GM21515 (cell line): ENCODE results near the gene MBTPS1.

Experiments used
- ATAC-seq: cut with Tn5 transposase; IDR thresholded peaks from one replicate; pipeline ENCODE4 v1.9.1; 2021; ENCODE audit not compliant: unreplicated experiment

MBTPS1 gene

GRCh38 chr16:84040226-84040822, 76.4 kb downstream of the MBTPS1 start:
- ATAC-seq, result no peak

- ATAC-seq, result no peak
These were observed 77.0 kb downstream of the MBTPS1 start for GRCh38 chr16:84039696-84040095.

- no peak for ATAC-seq
These were observed 78.3 kb downstream of the MBTPS1 start for GRCh38 chr16:84038469-84038868.

GRCh38 chr16:84036982-84037425, 79.7 kb downstream of the MBTPS1 start:
- no peak for ATAC-seq

GRCh38 chr16:84036131-84036530, 80.6 kb downstream of the MBTPS1 start:
- ATAC-seq, result no peak

GRCh38 chr16:84034516-84034915, 82.2 kb downstream of the MBTPS1 start:
- ATAC-seq, result no peak

- no peak for ATAC-seq
These were observed 83.2 kb downstream of the MBTPS1 start for GRCh38 chr16:84033251-84034195.

GRCh38 chr16:84032458-84033178, 84.1 kb downstream of the MBTPS1 start:
- no peak for ATAC-seq

GRCh38 chr16:84031556-84031955, 85.2 kb downstream of the MBTPS1 start:
- no peak for ATAC-seq

GRCh38 chr16:84029297-84030047, 87.3 kb downstream of the MBTPS1 start:
- no peak for ATAC-seq

GRCh38 chr16:84027625-84028024, 89.1 kb downstream of the MBTPS1 start:
- no peak for ATAC-seq

- ATAC-seq, result no peak
These were observed 90.1 kb downstream of the MBTPS1 start for GRCh38 chr16:84026606-84027005.

- no peak for ATAC-seq
These were observed 91.9 kb downstream of the MBTPS1 start for GRCh38 chr16:84024854-84025253.

GRCh38 chr16:84022644-84023043, 94.1 kb downstream of the MBTPS1 start:
- no peak for ATAC-seq

- no peak for ATAC-seq
These were observed 95.3 kb downstream of the MBTPS1 start for GRCh38 chr16:84021488-84021887.

- ATAC-seq, result no peak
These were observed 96.4 kb downstream of the MBTPS1 start for GRCh38 chr16:84020353-84020752.

- no peak for ATAC-seq
These were observed 98.0 kb downstream of the MBTPS1 start for GRCh38 chr16:84018710-84019109.

GRCh38 chr16:84016477-84016876, 100.3 kb downstream of the MBTPS1 start:
- ATAC-seq, result no peak

GRCh38 chr16:84015399-84015798, 101.3 kb downstream of the MBTPS1 start:
- no peak for ATAC-seq

GRCh38 chr16:84014570-84015327, 102.0 kb downstream of the MBTPS1 start:
- ATAC-seq, result no peak
